H1 (cell line): ENCODE results near the gene CBR3. TPM values are rescaled to one million over a fixed set of nuclear protein-coding genes. Genes with fewer than 3 reads are reported as not detected.

Source experiments
- BRCA1 ChIP-seq: IDR thresholded peaks from 2 replicates; pipeline ENCODE4 v1.6.1; 2012; ENCODE audit warnings: low read depth, low read length, improper control_type of control experiment
- CBX5 ChIP-seq: fragments of 300-800, 300-1000 bp; sonication (generic); IDR thresholded peaks from 2 replicates; pipeline ENCODE4 v1.7.1; 2016; ENCODE audit warnings: antibody characterized with exemption, low read length, low read depth
- SUZ12 ChIP-seq: fragments of 200-600 bp; sonication (generic); IDR thresholded peaks from 2 replicates; pipeline ENCODE4 v1.6.1; 2012; ENCODE audit warnings: mild to moderate bottlenecking, inconsistent platforms, low read length, moderate library complexity, mixed read lengths
- polyA plus RNA-seq, 7 experiments: library from polyadenylated mRNA; depleted of rRNA in 3 of 7; stranded (reverse) in 5 of 7; unstranded in 2 of 7; fragments of >200 nt in 5 of 7; fragments of 200-250 nt in 2 of 7; gene quantifications; 1 replicate in 5 of 7; 2 replicates in 1 of 7; 4 replicates in 1 of 7; pipeline versions ENCODE4 v1.2.1 to v1.2.3, GENCODE V29; 2011 to 2013; ENCODE audit warnings: missing spikeins in 2 of 7, mixed read lengths in 2 of 7
- total RNA-seq: library from RNA; stranded (reverse); fragmentation: NEBNext Ultra II Directional; extraction: Animal tissue kit (Norgen Biotek cat#: 25700); gene quantifications from 2 replicates; pipeline ENCODE4 v1.2.1, GENCODE V29; 2021

CBR3 gene
- total and polyA plus RNA-seq, 2 of the 8 experiments (the other 6 are each of a cell fraction or from before 2014, with no cell fraction given) = 1.2 to 4.3 TPM

GRCh38 chr21:36169470-36170128 lies 34.7 kb downstream of the CBR3 start (continued):
- TF ChIP-seq BRCA1 (no peak), SUZ12 (no peak), CBX5 (no peak)
